T-helper 1 cell (primary cell): ENCODE data around the gene TMEM190.

ENCODE experiments used
- DNase-seq, 5 donors: peaks; one replicate each; pipeline ENCODE4 v3.0.0-alpha.2; 2012 to 2020

The TMEM190 gene

DNA sequence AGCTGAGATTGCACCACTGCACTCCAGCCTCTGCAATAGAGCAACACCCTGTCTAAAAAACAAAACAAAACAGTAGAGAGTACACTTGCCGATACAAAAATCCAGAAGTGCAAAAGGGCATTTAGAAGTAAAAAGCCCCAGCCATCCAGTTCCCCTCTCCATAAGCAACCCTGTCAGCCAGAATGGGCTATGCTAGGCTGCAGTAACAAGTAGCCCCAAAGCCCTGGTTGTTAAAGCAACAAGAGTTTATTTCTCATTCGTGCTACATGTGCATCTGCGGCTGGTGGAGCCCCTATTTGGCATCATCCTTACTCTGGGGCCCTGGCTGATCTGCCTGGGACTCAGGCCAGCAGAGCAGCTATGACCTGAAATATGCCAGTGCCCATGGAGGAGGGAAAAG is 47.9 kb downstream of the TMEM190 start:
- no peak for DNase-seq

DNA sequence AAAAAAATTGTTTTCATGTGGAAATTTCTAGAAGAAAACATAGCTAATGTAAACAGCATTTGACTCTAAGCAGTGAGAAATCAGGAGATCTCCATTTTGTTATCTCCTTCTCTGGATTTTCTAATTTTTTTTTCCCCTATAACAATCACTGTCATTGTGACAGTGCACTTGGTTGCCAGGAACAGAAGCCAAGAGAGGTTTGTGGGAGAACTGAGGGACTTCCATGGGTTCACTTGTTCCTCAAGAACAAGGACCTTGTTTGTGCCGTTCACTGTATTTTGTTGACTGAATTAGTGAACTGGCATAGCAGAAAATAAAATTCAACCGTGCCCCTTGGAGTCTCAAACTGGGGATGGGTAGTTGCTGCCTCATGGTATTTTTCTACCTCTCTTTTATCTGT is 49.4 kb downstream of the TMEM190 start:
- DNase-seq, result no peak
